Measurements from ENCODE around the gene TCF7L2.

TCF7L2 gene

GRCh38 chr10:113007821-113008220 is 57.8 kb downstream of the TCF7L2 start:
- H3K27ac ChIP-seq, result no peak overlapping the region
- no peaks in the 10 kb centered on the region for H3K36me3 ChIP-seq
- H3K4me3 ChIP-seq (ENCODE audit: low read depth, low read length), result no peak overlapping the region
- DNase-seq, result no peak
- no peaks in the 10 kb centered on the region for H3K27me3 ChIP-seq (ENCODE audit: insufficient read depth, low read depth, severe bottlenecking)
- TF ChIP-seq CTCF (IDR thresholded peaks at IDR 0.05; ENCODE audit: low read depth, low read length), result no peak
- no peaks in the 10 kb centered on the region for H3K9me3 ChIP-seq (ENCODE audit: severe bottlenecking)

- no peaks in the 10 kb centered on the region for H3K9me3 ChIP-seq (ENCODE audit: severe bottlenecking)
- no peak overlapping the region for H3K27ac ChIP-seq
- H3K36me3 ChIP-seq, result no peaks in the 10 kb centered on the region
- no peak overlapping the region for H3K4me3 ChIP-seq (ENCODE audit: low read depth, low read length)
- DNase-seq, result no peak
- H3K27me3 ChIP-seq (ENCODE audit: insufficient read depth, low read depth, severe bottlenecking), result no peaks in the 10 kb centered on the region
- no peak for TF ChIP-seq CTCF (IDR thresholded peaks at IDR 0.05; ENCODE audit: low read depth, low read length)
These were observed 61.7 kb downstream of the TCF7L2 start for GRCh38 chr10:113011592-113012374.

GRCh38 chr10:113015201-113015600 is 65.2 kb downstream of the TCF7L2 start:
- no peaks in the 10 kb centered on the region for H3K9me3 ChIP-seq (ENCODE audit: severe bottlenecking)
- H3K4me3 ChIP-seq (ENCODE audit: low read depth, low read length), result no peak overlapping the region
- H3K27me3 ChIP-seq (ENCODE audit: insufficient read depth, low read depth, severe bottlenecking), result no peaks in the 10 kb centered on the region
- H3K36me3 ChIP-seq, result no peaks in the 10 kb centered on the region
- H3K27ac ChIP-seq, result no peak overlapping the region
- no peak for TF ChIP-seq CTCF (IDR thresholded peaks at IDR 0.05; ENCODE audit: low read depth, low read length)
- no peak for DNase-seq

GRCh38 chr10:113017376-113017775 is 67.3 kb downstream of the TCF7L2 start:
- Histone ChIP-seq H3K27me3 (ENCODE audit: insufficient read depth, low read depth, severe bottlenecking) (no peaks in the 10 kb centered on the region), H3K9me3 (ENCODE audit: severe bottlenecking) (no peaks in the 10 kb centered on the region), H3K36me3 (no peaks in the 10 kb centered on the region), H3K27ac (no peak overlapping the region), H3K4me3 (ENCODE audit: low read depth, low read length) (no peak overlapping the region)
- no peak for TF ChIP-seq CTCF (IDR thresholded peaks at IDR 0.05; ENCODE audit: low read depth, low read length)
- no peak for DNase-seq

- H3K36me3 ChIP-seq, result no peaks in the 10 kb centered on the region
- H3K9me3 ChIP-seq (ENCODE audit: severe bottlenecking), result no peaks in the 10 kb centered on the region
- DNase-seq, result no peak
- TF ChIP-seq CTCF (IDR thresholded peaks at IDR 0.05; ENCODE audit: low read depth, low read length), result no peak
- no peaks in the 10 kb centered on the region for H3K27me3 ChIP-seq (ENCODE audit: insufficient read depth, low read depth, severe bottlenecking)
- no peak overlapping the region for H3K4me3 ChIP-seq (ENCODE audit: low read depth, low read length)
- H3K27ac ChIP-seq, result no peak overlapping the region
These were observed 68.0 kb downstream of the TCF7L2 start for GRCh38 chr10:113018034-113018433.

GRCh38 chr10:113019096-113019495 is 69.0 kb downstream of the TCF7L2 start:
- H3K36me3 ChIP-seq, result no peaks in the 10 kb centered on the region
- H3K4me3 ChIP-seq (ENCODE audit: low read depth, low read length), result no peak overlapping the region
- no peak for TF ChIP-seq CTCF (IDR thresholded peaks at IDR 0.05; ENCODE audit: low read depth, low read length)
- H3K27ac ChIP-seq, result no peak overlapping the region
- no peaks in the 10 kb centered on the region for H3K27me3 ChIP-seq (ENCODE audit: insufficient read depth, low read depth, severe bottlenecking)
- DNase-seq, result no peak
- H3K9me3 ChIP-seq (ENCODE audit: severe bottlenecking), result no peaks in the 10 kb centered on the region

All from WERI-Rb-1 (cell line).